ENCODE data around the gene THSD4. TPM values are rescaled to one million over a fixed set of nuclear protein-coding genes. Genes with fewer than 3 reads are reported as not detected.

The THSD4 gene
- total and polyA plus RNA-seq, 8 donors, result 15.7 to 43.3 (median 19.1) TPM

DNA sequence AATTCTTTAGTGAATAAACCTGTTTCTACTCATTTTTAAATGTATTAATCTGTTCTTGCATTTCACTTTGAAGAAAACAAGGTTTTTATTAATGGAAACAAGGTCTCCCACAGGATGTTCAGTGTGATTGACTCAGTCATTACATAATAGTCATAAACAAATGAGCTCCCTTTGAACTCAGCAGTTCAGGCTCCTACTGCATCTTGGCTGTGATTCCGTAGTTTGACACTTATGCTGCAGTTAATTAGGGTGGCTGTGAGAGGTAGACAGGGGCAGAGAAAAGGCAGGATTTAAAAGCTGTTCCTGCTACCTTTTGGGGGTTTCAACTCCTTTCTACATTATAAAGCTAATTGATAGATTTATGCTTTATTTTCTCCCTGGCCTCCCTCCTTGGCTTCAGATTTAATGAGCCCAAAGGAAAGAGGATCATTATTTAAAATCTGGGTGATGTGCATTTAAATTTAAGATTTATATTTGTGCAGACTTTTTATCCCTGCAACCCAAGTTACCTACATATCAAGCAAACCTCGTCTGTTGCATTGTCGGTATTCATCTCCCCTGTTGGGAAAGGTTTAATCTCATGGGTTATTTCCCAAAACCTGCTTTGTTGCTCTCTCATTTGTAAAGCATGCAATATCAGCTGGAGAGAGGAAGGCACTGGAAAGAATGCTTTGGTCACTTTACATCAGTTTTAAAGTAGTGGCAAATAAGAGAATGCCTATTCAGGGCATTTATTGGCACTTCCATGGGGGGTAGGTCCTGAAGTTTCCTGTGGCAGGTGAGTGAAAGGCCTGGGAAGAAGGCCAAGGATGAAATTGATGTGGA is 350.1 kb downstream of the THSD4 start:
- ATAC-seq (no peak), DNase-seq (no peak)
- TF ChIP-seq, protein P1, sequence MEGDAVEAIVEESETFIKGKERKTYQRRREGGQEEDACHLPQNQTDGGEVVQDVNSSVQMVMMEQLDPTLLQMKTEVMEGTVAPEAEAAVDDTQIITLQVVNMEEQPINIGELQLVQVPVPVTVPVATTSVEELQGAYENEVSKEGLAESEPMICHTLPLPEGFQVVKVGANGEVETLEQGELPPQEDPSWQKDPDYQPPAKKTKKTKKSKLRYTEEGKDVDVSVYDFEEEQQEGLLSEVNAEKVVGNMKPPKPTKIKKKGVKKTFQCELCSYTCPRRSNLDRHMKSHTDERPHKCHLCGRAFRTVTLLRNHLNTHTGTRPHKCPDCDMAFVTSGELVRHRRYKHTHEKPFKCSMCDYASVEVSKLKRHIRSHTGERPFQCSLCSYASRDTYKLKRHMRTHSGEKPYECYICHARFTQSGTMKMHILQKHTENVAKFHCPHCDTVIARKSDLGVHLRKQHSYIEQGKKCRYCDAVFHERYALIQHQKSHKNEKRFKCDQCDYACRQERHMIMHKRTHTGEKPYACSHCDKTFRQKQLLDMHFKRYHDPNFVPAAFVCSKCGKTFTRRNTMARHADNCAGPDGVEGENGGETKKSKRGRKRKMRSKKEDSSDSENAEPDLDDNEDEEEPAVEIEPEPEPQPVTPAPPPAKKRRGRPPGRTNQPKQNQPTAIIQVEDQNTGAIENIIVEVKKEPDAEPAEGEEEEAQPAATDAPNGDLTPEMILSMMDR (IDR thresholded peaks at IDR 0.05), result no peak

DNA sequence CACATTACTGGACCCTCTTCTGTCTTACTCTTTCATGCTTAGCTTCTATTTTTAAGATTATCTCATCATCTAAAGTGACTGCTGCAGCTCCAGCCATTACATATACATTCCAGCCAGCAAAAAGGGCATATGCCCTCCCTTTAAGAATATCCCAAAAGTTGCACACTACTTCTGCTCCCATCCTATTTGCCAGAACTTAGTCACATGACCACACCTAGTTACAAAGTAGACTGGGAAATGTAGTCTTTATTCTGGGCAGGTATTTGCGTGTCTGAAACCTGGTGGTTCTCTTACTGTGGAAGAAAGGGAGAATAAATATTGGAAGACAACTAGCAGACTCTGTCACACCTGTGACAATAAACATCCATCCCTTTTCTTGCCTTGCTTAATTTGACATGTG is 353.4 kb downstream of the THSD4 start:
- TF ChIP-seq, protein P1 (IDR thresholded peaks at IDR 0.05), result no peak
- H3K4me3 ChIP-seq, result no peak overlapping the region
- intact Hi-C loops (cut with DNase I), result no loop called here

More for the DNA sequence above, 350.1 kb downstream of the THSD4 start:
- Histone ChIP-seq H3K4me3 (no peak overlapping the region), H3K9me3 (no peaks in the 10 kb centered on the region), H3K36me3 (no peaks in the 10 kb centered on the region), H3K4me1 (no peaks in the 10 kb centered on the region), H3K27ac (no peak overlapping the region), H3K27me3 (no peaks in the 10 kb centered on the region)
- intact Hi-C loops (cut with DNase I), result no loop called here

GRCh38 chr15:71469413-71469812 is 354.1 kb downstream of the THSD4 start:
- Histone ChIP-seq H3K9me3 (no peaks in the 10 kb centered on the region), H3K36me3 (no peaks in the 10 kb centered on the region), H3K27ac (no peak overlapping the region), H3K4me3 (no peak overlapping the region), H3K27me3 (no peaks in the 10 kb centered on the region), H3K4me1 (no peaks in the 10 kb centered on the region)
- no peak for DNase-seq
- no peak for ATAC-seq
- intact Hi-C loops (cut with DNase I), result no loop called here
- TF ChIP-seq, protein P1 (IDR thresholded peaks at IDR 0.05), result no peak

More for the DNA sequence above, 353.4 kb downstream of the THSD4 start:
- no peaks in the 10 kb centered on the region for H3K9me3 ChIP-seq
- no peaks in the 10 kb centered on the region for H3K4me1 ChIP-seq
- DNase-seq (no peak), ATAC-seq (no peak)
- no peaks in the 10 kb centered on the region for H3K36me3 ChIP-seq
- no peak overlapping the region for H3K27ac ChIP-seq
- H3K27me3 ChIP-seq, result no peaks in the 10 kb centered on the region

DNA sequence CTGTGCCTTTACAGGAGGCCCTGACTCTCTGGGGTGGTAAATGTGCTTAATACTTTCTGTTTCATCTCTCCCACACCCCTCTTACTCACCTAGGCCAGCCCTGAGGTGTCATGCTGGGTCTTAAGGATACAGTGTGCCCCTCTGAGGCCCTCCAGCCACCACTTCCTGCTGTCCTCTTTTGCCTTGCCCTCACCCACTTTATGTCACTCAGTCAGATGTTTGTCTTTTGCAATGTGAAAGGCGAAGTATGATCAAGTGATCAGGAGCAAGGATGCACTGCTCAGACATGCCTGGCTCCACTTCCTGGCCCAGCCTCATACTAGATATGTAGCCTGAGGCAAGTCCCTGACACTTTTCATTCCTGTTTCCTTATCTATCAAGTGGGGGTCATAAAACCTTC is 356.1 kb downstream of the THSD4 start:
- no peaks in the 10 kb centered on the region for H3K4me1 ChIP-seq
- ATAC-seq (peak; percentile 47), DNase-seq (no peak)
- H3K27ac ChIP-seq, result no peak overlapping the region
- H3K27me3 ChIP-seq, result no peaks in the 10 kb centered on the region
- TF ChIP-seq, protein P1 (IDR thresholded peaks at IDR 0.05), result no peak
- H3K36me3 ChIP-seq, result no peaks in the 10 kb centered on the region
- intact Hi-C loops (cut with DNase I), result no loop called here
- H3K9me3 ChIP-seq, result no peaks in the 10 kb centered on the region
- H3K4me3 ChIP-seq, result no peak overlapping the region

DNA sequence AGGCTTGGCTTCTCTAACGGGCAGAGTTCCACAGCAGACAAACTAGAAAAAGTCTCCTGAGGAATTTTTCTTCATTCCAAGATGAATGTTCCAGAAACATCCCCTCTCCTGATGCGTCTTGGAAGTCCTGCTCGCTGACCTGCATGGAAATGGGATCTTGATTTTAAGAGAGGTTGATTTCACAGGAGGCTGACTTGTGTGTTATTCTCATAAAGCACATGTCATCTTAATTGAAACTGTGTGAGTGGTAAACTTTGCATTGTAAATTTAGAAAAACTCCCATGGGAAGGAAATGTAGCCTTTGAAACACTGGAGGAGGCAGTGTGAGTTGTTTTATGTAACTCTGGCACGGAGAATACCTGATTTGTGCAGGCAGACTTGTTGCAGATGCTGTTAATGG is 357.3 kb downstream of the THSD4 start:
- no peak overlapping the region for H3K27ac ChIP-seq
- no peak overlapping the region for H3K4me3 ChIP-seq
- no peaks in the 10 kb centered on the region for H3K36me3 ChIP-seq
- ATAC-seq (no peak), DNase-seq (no peak)
- H3K27me3 ChIP-seq, result no peaks in the 10 kb centered on the region
- intact Hi-C loops (cut with DNase I), result no loop called here
- no peaks in the 10 kb centered on the region for H3K9me3 ChIP-seq
- TF ChIP-seq, protein P1 (IDR thresholded peaks at IDR 0.05), result no peak
- H3K4me1 ChIP-seq, result no peaks in the 10 kb centered on the region
